Subcutaneous adipose tissue (tissue), 4 donors: ENCODE measurements around the gene CCL25. TPM values are rescaled to one million over a fixed set of nuclear protein-coding genes. Genes with fewer than 3 reads are reported as not detected.

Source experiments
- CTCF ChIP-seq: fragments of 450-650 bp; IDR thresholded peaks from one replicate; pipeline ENCODE4 v1.5.1; 2016; ENCODE audit warnings: low read depth, mild to moderate bottlenecking, control low read depth, antibody characterized with exemption, moderate library complexity
- total RNA-seq, 4 donors: library from RNA; depleted of rRNA; stranded (reverse); fragments of >200 nt; gene quantifications; one replicate each; pipeline ENCODE4 v1.1.0, GENCODE V29; 2016

The CCL25 gene
- total RNA-seq, 4 donors from 2014 or later = not detected

DNA sequence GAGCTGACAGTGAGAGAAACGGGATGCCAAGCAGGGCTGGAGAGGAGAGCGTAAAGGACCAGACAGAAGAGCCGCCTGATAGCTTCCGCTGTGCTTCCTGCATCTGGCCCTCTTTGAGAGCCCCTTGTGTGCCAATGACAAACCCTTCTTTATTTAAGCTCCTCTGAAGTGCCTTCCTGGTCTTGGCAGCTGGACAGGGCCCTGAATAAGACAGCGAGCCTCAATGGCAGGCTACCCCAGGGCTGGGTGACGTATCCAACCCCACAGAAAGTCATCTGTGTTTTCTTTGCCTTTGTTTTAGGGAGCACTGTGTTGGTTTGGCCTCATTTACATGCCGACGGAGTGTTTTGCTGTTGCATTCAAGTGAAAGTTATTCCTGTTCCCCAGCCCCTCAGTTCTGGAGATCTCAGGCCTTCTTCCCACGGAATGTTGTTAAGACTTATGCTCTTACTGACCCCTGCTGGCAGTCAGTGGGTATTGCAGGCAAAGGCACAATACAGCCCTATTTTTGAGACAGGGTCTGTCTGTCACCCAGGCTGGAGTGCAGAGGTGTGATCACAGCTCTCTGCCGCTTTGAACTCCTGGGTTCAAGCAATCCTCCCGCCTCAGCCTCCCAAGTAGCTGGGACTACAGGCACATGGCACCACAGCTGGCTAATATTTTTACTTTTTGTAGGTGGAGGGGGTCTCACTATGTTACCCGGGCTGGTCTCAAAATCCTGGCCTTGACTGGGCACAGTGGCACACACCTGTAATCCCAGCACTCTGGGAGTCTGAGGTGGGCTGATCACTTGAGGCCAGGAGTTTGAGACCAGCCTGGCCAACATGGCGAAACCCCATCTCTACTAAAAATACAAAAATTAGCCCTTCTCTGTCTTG lies 16.8 kb downstream of the CCL25 start:
- TF ChIP-seq CTCF = no peak

GRCh38 chr19:8071912-8072311 lies 19.4 kb downstream of the CCL25 start:
- no peak for TF ChIP-seq CTCF

DNA sequence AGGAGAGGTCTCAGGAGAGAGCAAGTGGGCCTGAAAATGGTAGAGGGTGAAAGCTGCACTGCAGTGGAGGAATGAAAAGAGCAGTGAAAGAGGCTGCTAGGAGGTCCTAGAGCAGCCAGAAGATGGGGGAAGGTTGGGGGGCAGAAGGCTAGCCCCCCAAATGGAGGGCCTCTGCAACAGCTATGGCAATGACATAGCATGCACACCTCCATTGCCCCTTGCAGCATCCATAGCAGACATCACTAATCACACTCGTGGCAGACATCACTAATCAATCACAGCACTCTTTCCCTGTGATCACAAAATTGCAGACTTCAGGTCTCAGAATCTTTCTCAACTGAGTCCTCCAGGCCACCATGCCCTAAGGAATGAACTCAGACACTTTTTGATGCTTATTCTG lies 21.9 kb downstream of the CCL25 start:
- no peak for TF ChIP-seq CTCF

- TF ChIP-seq CTCF = no peak
Measured at GRCh38 chr19:8075158-8076074, 22.9 kb downstream of the CCL25 start.

DNA sequence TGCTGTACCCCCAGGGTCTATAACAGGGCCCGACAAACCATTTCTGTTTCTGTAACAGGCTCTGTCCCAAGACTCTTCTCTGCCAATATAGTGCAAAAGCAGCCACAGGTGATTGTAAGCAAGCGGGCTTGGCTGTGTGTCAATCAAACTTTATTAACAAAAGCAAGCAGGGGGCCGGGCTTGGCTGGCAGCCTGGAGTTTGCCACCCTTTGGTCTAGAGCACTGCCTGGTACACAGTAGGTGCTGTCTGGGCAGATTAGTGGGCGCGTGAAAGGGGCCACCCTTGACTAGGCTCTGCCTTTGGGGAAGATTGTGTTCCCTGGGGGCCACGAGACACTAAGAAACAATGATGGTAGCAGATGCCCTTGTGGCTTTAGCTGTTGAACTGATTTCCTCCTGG lies 27.4 kb downstream of the CCL25 start:
- no peak for TF ChIP-seq CTCF

- TF ChIP-seq CTCF = no peak
Measured at GRCh38 chr19:8080832-8081231, 28.3 kb downstream of the CCL25 start.
